Measurements from ENCODE around the gene ROBO2.

Gene ROBO2

GRCh38 chr3:77234004-77234403 lies 194.1 kb downstream of the ROBO2 start:
- no peak overlapping the region for H3K27ac Mint-ChIP-seq
- no peaks in the 10 kb centered on the region for H3K4me1 Mint-ChIP-seq (ENCODE audit: low read depth)
- no peak overlapping the region for H3K4me3 Mint-ChIP-seq
- no peaks in the 10 kb centered on the region for H3K36me3 Mint-ChIP-seq (ENCODE audit: low read depth)
- H3K27me3 Mint-ChIP-seq = no peaks in the 10 kb centered on the region
- peaks cover 3% of the 10 kb centered on the region for H3K9me3 Mint-ChIP-seq

GRCh38 chr3:77236118-77236517 lies 196.2 kb downstream of the ROBO2 start:
- no peaks in the 10 kb centered on the region for H3K36me3 Mint-ChIP-seq (ENCODE audit: low read depth)
- no peaks in the 10 kb centered on the region for H3K27me3 Mint-ChIP-seq
- no peak overlapping the region for H3K27ac Mint-ChIP-seq
- no peaks in the 10 kb centered on the region for H3K4me1 Mint-ChIP-seq (ENCODE audit: low read depth)
- no peak overlapping the region for H3K4me3 Mint-ChIP-seq
- peaks cover 3% of the 10 kb centered on the region for H3K9me3 Mint-ChIP-seq

GRCh38 chr3:77240072-77240650 lies 200.3 kb downstream of the ROBO2 start:
- no peak overlapping the region for H3K27ac Mint-ChIP-seq
- no peak overlapping the region for H3K4me3 Mint-ChIP-seq
- H3K9me3 Mint-ChIP-seq = peaks cover 9% of the 10 kb centered on the region
- no peaks in the 10 kb centered on the region for H3K36me3 Mint-ChIP-seq (ENCODE audit: low read depth)
- H3K27me3 Mint-ChIP-seq = no peaks in the 10 kb centered on the region
- H3K4me1 Mint-ChIP-seq (ENCODE audit: low read depth) = no peaks in the 10 kb centered on the region

GRCh38 chr3:77242371-77242770 lies 202.5 kb downstream of the ROBO2 start:
- Mint-ChIP-seq H3K36me3 (ENCODE audit: low read depth) (no peaks in the 10 kb centered on the region), H3K4me1 (ENCODE audit: low read depth) (no peaks in the 10 kb centered on the region), H3K9me3 (peaks cover 7% of the 10 kb centered on the region), H3K27me3 (no peaks in the 10 kb centered on the region), H3K27ac (no peak overlapping the region), H3K4me3 (no peak overlapping the region)

- no peaks in the 10 kb centered on the region for H3K4me1 Mint-ChIP-seq (ENCODE audit: low read depth)
- peaks cover 7% of the 10 kb centered on the region for H3K9me3 Mint-ChIP-seq
- H3K27me3 Mint-ChIP-seq = no peaks in the 10 kb centered on the region
- H3K36me3 Mint-ChIP-seq (ENCODE audit: low read depth) = no peaks in the 10 kb centered on the region
- no peak overlapping the region for H3K27ac Mint-ChIP-seq
- no peak overlapping the region for H3K4me3 Mint-ChIP-seq
These were observed 205.1 kb downstream of the ROBO2 start for GRCh38 chr3:77244981-77245380.

- Mint-ChIP-seq H3K4me3 (no peak overlapping the region), H3K4me1 (ENCODE audit: low read depth) (no peaks in the 10 kb centered on the region), H3K9me3 (peaks cover 7% of the 10 kb centered on the region), H3K27ac (no peak overlapping the region), H3K27me3 (no peaks in the 10 kb centered on the region), H3K36me3 (ENCODE audit: low read depth) (no peaks in the 10 kb centered on the region)
These were observed 207.2 kb downstream of the ROBO2 start for GRCh38 chr3:77247061-77247460.

- H3K4me3 Mint-ChIP-seq = no peak overlapping the region
- no peaks in the 10 kb centered on the region for H3K36me3 Mint-ChIP-seq (ENCODE audit: low read depth)
- H3K4me1 Mint-ChIP-seq (ENCODE audit: low read depth) = no peaks in the 10 kb centered on the region
These were observed 207.9 kb downstream of the ROBO2 start for GRCh38 chr3:77247817-77248216.

GRCh38 chr3:77248420-77248819 lies 208.5 kb downstream of the ROBO2 start:
- H3K27ac Mint-ChIP-seq = no peak overlapping the region
- H3K27me3 Mint-ChIP-seq = no peaks in the 10 kb centered on the region
- no peak overlapping the region for H3K4me3 Mint-ChIP-seq
- H3K4me1 Mint-ChIP-seq (ENCODE audit: low read depth) = no peaks in the 10 kb centered on the region
- peaks cover 7% of the 10 kb centered on the region for H3K9me3 Mint-ChIP-seq
- no peaks in the 10 kb centered on the region for H3K36me3 Mint-ChIP-seq (ENCODE audit: low read depth)

More at GRCh38 chr3:77247817-77248216, 207.9 kb downstream of the ROBO2 start:
- no peaks in the 10 kb centered on the region for H3K27me3 Mint-ChIP-seq
- H3K27ac Mint-ChIP-seq = no peak overlapping the region
- peaks cover 7% of the 10 kb centered on the region for H3K9me3 Mint-ChIP-seq

GRCh38 chr3:77251136-77251535 lies 211.2 kb downstream of the ROBO2 start:
- Mint-ChIP-seq H3K9me3 (no peaks in the 10 kb centered on the region), H3K27ac (no peak overlapping the region), H3K27me3 (no peaks in the 10 kb centered on the region), H3K4me3 (no peak overlapping the region), H3K36me3 (ENCODE audit: low read depth) (no peaks in the 10 kb centered on the region), H3K4me1 (ENCODE audit: low read depth) (no peaks in the 10 kb centered on the region)

GRCh38 chr3:77254967-77255831 lies 215.3 kb downstream of the ROBO2 start:
- Mint-ChIP-seq H3K4me1 (ENCODE audit: low read depth) (no peaks in the 10 kb centered on the region), H3K4me3 (no peak overlapping the region), H3K27ac (no peak overlapping the region), H3K9me3 (no peaks in the 10 kb centered on the region), H3K36me3 (ENCODE audit: low read depth) (no peaks in the 10 kb centered on the region), H3K27me3 (no peaks in the 10 kb centered on the region)

GRCh38 chr3:77256584-77257503 lies 216.9 kb downstream of the ROBO2 start:
- Mint-ChIP-seq H3K4me1 (ENCODE audit: low read depth) (no peaks in the 10 kb centered on the region), H3K4me3 (no peak overlapping the region), H3K36me3 (ENCODE audit: low read depth) (no peaks in the 10 kb centered on the region), H3K27me3 (no peaks in the 10 kb centered on the region), H3K9me3 (no peaks in the 10 kb centered on the region), H3K27ac (no peak overlapping the region)

GRCh38 chr3:77259694-77260093 lies 219.8 kb downstream of the ROBO2 start:
- Mint-ChIP-seq H3K27ac (no peak overlapping the region), H3K36me3 (ENCODE audit: low read depth) (no peaks in the 10 kb centered on the region), H3K9me3 (no peaks in the 10 kb centered on the region), H3K4me1 (ENCODE audit: low read depth) (no peaks in the 10 kb centered on the region), H3K27me3 (no peaks in the 10 kb centered on the region), H3K4me3 (no peak overlapping the region)

- no peaks in the 10 kb centered on the region for H3K27me3 Mint-ChIP-seq
- no peak overlapping the region for H3K4me3 Mint-ChIP-seq
- H3K36me3 Mint-ChIP-seq (ENCODE audit: low read depth) = no peaks in the 10 kb centered on the region
- H3K27ac Mint-ChIP-seq = no peak overlapping the region
- H3K9me3 Mint-ChIP-seq = peaks cover 6% of the 10 kb centered on the region
- no peaks in the 10 kb centered on the region for H3K4me1 Mint-ChIP-seq (ENCODE audit: low read depth)
These were observed 222.5 kb downstream of the ROBO2 start for GRCh38 chr3:77262361-77262760.

- Mint-ChIP-seq H3K9me3 (peaks cover 6% of the 10 kb centered on the region), H3K36me3 (ENCODE audit: low read depth) (no peaks in the 10 kb centered on the region), H3K4me3 (no peak overlapping the region), H3K27me3 (no peaks in the 10 kb centered on the region), H3K27ac (no peak overlapping the region), H3K4me1 (ENCODE audit: low read depth) (no peaks in the 10 kb centered on the region)
These were observed 227.7 kb downstream of the ROBO2 start for GRCh38 chr3:77267589-77267988.

- H3K36me3 Mint-ChIP-seq (ENCODE audit: low read depth) = no peaks in the 10 kb centered on the region
- peaks cover 3% of the 10 kb centered on the region for H3K9me3 Mint-ChIP-seq
- H3K4me1 Mint-ChIP-seq (ENCODE audit: low read depth) = no peaks in the 10 kb centered on the region
- H3K27me3 Mint-ChIP-seq = no peaks in the 10 kb centered on the region
- H3K27ac Mint-ChIP-seq = no peak overlapping the region
- no peak overlapping the region for H3K4me3 Mint-ChIP-seq
These were observed 231.4 kb downstream of the ROBO2 start for GRCh38 chr3:77271306-77271705.
